Measurements from ENCODE around the gene CELF2.

Gene CELF2

DNA sequence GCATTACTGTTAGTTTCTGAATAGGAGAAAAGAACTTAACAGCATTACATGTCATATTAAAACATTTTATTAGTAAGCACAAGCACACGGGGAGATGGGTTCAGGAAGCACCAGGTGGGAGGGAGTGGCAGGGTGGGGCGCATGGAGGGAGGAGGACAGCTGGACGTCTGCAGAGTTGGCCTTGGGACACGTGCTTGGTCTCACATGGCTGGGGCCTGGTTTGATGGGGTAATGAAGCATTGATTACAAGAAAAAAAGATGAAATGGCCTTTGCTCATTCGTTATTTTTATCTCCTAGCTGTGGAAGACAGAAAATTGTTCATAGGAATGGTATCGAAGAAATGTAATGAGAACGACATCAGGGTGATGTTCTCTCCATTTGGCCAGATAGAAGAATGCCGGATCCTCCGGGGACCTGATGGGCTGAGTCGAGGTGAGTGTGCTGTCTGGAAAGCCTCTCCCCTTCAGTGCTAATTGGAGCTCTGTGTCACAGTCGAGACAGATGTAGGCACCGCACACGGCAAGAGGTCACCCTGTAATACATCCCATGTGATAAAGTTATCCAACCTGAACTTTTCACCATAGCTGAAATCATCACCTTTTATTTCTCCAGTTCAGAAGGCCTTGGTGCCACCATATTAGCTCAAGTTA is 239.9 kb downstream of the CELF2 start:
- DNase-seq: no peak

DNA sequence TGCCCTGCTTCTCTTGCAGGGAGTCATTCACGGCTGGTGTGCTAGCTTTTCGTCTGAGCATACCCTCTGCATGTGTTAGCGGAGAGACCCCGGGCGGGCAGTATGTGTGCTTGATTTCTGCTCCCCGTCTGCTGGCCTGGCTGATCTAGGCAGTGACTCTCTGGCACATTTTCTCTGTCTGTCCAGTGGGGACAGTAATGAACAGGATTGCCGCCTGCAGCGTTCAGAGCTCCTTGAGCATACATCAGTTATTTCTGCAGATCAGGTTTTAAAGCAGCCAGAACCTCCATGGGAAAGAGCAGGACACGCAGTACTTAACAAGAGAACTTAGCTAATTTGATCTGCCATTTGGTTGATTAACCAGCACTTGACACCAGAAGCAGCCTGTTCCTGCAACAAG is 242.5 kb downstream of the CELF2 start:
- DNase-seq: no peak

DNA sequence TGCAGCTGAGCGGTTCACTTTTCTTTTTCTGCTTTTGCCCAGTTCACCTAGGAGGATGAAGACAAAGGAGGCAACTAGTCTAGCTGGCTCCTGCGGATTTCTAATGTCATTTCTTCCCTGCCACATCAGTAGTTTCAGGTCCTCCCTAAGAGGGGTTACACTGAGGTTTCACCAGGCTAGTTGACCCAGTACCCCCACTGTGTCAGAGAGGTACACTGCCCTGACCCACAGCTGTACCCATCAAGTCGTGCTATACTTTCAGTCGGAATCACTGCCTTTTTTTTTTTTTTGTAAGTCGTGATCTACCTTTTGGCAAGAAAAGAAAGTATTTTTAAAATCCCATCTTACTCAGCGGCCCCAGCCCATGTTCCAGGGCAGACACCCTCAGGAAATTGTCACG is 243.5 kb downstream of the CELF2 start:
- DNase-seq: no peak

DNA sequence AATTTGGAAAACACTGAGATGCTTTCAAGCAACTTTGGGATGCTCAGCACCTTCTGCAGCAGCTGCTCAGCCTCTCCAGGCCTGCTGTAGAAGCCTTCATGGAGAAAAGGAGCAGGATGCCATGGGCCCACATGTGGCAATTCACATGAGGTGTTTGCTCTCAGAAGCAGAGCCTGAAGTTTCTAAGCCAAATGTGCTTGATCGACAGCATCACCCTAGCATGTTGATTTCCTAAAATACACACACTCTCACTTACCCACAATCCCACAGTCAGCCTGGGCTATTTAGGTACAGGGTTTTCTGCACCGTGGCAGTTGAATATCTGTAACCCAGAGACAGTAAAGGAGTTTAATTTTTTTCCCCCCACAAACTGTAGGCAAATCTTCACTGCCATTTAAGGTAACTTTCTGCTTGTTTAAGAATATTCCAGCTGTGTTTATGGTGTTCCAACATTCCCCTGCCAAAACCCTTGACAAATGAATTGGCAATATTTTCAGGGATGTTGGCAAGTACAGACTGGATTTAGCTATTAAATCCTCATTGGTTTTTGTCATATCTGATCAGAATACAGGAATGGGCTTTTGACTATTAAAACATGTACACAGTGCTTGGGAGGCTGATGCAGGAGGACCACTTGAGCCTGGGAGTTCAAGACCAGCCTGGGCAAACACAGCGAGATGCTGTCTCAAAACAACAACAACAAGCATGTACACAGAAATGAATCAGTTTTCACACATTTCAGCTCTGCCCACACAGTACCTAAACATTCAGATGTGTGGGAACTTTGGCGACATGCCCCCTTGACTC is 244.2 kb downstream of the CELF2 start:
- DNase-seq: no peak

DNA sequence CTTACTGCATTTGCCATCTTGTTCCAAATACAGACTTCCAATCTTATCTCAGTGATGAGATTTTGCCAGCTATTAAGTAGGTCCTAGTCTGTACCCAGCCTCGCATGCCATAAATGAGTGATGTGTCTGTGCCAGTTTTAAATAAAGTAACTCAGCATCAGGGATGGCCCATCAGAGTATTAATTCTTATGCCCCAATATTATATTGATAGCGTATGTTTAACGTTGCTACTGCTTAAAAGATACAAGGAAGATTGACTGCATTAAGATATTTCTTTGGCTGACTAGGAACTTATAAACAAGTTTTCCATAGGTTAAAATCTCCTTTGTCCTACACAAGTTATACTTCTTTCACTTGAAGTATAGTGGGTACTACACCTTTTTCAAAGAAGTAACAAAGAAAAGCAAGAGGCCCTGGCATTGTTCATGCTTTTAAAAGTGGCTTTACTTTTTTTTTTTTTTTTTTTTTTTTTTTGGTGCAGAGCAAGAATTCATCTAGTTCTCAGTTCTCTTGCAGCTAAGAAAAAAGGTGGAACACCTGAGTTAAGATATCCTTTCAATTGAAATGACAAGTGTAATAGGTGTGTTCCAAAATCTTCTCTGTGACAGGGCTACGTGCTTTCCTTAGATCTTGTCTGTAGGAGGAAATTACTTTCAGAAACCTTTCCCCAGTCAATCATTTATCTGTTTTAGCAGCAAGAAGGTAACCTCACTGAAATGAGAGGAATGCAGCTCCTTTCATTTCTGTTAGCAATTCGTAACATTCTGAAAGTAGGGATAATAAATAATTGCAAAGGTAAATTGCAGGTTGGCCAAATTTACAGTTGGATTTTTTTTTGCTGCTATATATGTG is 245.0 kb downstream of the CELF2 start:
- no peak for DNase-seq

DNA sequence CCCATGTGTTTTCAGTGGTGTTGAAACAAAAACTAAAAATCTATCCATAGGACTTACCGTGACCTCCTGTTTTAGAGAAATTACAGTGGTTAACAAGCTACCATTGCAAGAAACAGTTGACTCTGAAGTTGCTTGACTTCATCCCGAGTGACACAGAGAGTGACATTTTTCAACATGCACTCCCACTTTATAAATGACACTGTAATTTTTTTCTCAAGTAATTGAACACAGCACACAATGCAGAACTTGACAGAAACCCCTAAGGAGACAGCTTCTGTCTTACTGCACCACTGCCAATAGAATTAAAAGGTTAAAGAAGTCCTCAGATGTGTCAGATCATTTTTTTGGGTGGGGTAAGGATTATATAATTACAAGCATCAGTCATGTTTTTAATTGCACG is 246.1 kb downstream of the CELF2 start:
- no peak for DNase-seq

DNA sequence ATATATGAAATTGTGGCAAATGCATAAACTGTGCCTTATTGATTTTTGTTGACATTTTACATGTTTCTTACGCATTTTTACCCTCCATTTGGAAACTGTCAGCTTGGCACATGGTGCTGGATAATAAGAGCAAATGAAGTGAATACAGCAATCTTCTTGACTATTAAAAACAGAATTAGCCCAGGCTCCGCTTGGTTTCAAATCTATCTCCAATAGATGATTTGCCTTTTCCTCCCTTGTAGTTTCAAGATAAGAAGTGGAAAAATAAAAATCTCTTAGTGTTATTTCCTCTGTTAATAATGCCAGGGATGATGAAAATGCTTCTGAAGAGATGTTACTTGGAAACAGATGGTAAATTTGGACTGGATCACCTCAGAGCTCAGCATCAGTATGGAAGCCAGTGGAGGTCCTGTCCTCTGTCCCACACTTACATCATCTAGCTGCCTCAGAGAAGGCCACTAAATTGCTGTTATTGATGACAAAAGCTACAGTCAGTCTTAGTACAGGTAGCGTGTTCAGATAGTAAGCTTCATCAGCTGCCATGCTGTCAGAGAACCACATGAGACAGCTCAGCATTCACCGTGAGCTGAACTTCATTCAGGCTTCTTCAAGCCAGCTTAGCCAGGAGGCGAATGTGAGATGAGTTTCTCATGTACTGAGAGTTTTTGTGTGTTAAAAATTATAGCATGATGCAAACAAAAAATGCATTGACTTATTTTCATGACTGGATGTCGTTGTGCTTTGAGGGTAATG is 246.8 kb downstream of the CELF2 start:
- no peak for DNase-seq

DNA sequence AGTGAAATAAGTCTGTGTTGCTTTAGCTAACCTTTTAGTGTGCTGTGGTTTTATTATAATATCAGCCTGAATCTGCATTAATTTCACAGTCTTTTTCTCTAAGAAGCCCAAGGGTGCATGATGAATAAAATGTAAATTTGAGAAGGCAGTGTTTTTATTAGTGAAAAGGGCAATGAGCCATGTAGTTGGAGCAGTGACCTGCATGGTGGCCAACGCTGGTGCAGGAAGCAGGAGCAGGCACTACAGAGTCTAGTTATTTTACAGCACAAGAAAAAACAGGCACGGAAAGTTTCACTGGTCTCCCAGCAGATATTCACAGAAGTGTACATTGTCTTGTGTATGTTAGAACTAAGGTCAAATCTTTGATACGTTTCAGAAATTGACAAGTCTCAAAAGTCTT is 247.8 kb downstream of the CELF2 start:
- no peak for DNase-seq

DNA sequence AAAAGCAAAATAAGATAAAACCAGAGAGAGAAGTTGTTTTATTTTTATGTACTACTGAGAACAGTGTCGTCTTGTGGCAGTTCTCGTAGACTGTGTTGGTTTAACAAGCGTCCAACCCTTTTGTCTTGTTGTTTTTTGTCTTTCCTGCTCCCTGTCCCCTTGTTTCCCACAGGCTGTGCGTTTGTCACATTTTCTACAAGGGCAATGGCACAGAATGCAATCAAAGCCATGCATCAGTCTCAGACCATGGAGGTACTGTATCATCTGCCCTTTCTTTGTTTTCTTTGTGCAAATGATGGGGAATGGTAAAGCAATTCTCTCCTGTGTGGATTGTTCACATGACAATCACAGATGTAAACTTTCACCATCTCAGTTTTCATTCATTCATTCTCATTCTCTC is 248.8 kb downstream of the CELF2 start:
- DNase-seq: no peak

DNA sequence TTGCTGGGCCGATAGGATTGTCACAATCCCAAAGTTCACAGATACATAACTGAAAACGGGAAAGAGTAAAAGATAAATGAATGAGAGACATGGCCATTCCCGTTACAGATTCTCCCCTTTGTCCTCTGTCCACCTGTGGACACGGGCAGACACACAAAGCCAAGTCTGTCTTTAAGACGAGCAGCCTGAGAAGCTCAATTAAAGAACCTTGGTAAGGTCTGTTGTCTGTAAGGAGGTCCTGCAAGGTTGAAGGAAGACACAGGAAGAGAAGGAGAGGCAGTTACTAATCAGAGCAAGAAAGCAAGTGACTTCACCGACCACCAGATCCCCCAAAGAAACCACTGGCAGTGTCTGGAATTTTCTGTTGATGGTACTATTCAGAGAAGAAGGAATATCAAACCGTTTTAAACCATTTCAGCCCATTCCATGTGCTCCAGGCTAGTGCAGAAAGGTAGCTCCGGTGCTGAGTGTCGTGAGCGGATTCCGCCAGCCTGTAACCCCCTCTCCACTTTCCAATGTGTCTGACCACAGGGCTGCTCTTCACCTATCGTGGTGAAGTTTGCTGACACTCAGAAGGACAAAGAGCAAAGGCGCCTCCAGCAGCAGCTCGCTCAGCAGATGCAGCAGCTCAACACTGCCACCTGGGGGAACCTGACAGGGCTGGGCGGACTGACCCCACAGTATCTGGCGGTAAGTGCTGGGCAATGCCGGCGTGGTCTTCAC is 252.6 kb downstream of the CELF2 start:
- no peak for DNase-seq

DNA sequence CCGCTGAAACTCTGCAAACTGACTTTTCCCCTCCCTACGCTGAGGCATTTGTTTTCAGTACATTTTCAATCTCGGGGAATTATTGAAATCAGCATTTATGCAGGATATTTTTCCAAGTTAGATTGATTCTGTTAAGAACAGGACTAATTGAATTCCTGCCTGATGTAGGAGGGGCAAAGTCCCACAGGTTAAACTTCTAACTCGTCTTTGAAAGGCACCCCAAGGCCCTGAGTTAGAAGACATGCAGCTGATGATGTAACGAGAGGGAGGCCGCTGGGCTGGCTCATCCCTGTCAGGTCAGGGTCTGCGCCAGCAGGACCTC is 253.1 kb downstream of the CELF2 start:
- no peak for DNase-seq

DNA sequence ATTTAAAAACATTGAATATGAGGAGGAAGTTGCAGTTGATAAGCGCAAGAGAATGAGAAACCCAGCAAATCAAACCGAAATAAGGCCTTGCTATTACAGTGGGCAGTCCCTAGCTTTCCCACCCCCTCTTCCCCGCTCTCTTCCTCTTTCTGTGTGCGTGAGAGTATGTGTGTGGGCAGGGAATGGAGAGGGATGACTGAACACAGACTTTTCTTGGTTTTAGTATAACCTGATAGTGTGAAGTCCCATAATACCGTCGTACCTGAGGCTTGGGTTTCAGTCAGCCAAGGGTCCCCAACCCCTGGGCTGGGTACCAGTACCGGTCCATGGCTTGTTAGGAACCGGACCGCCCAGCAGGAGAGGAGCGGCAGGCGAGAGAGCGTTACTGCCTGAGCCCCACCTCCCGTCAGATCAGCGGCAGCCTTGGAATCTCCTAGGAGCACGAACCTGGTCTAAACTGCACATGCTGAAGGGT is 255.3 kb downstream of the CELF2 start:
- no peak for DNase-seq

DNA sequence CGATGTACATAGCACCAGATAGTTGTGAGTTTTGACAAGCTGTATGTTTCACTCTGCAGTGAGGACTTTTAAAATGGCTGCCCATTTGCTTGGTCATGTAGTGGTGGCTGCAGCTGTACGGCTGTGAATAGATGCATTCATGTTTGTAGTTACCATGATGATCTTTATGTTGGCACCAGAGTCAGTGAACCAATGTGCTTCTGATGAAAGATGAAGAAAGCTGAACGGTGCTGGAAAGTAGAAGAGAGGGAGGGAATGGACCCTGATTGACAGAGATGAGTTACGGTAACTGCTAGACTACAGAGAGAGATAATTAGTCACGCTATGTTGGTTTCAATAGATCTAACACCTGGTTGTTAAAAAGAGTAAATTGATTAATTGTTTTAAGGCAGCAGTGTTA is 256.8 kb downstream of the CELF2 start:
- no peak for DNase-seq

DNA sequence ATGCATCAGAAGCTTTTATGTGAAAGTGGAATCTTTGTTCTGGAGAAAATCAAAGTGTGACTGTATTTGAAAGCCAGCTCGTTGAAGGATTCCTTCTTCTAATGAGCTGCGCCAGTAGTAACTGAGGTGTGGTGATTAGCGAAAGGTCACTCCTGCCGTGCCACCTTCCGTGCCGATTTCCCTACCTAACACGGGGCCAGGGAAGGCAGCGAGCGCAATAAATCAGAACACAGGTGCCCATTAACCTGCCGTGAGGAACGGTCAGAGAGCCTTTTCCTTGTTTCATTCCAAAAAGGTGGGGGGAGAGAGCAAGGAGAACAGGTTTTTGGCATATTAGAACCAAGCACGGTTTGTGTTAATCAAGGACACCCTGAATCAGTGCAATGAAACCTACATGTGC is 258.0 kb downstream of the CELF2 start:
- DNase-seq: no peak

DNA sequence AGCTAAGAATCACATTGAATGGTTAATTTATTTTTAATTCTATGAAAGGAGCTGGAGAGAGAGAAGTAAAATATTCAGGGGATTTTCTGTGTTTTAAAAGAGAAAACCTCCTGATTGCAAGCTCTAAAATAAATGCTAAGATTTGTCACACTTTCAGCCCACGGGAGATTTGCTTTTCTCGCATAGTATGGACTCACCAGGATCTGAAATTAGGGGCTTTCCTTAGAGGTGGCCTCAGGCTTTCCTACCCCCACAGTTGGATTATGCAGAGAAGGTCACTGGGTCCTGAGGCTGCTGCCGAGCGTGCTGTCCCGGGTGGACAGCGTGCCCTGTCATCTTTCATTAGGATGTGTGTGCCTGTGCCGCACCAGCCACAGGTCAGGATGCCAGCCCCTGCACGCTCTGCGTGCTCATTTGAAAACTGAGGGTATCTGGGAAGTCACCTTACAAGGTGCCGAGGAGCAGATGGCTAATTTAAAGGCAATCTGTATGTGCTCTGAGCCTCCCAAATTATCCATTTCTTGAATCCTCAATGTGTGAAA is 258.8 kb downstream of the CELF2 start:
- no peak for DNase-seq

DNA sequence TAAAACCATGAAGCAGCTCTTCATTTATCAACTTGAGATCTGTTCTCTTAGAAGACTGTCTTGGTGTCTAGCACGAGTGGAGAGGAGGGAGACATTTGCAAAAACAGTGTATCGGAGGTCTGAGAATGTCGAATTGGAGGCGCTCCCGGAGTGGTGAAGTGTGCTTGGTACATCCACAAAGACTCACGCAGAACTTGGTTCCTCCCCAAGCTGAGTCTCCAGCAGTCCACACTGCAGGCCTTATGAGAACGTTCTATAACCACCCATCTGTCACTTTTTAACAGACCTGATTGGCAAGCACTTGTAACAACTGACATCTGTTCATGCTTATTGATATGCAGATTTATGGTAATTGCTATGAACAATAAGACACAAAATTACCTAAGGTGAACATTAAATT is 261.6 kb downstream of the CELF2 start:
- DNase-seq: no peak

DNA sequence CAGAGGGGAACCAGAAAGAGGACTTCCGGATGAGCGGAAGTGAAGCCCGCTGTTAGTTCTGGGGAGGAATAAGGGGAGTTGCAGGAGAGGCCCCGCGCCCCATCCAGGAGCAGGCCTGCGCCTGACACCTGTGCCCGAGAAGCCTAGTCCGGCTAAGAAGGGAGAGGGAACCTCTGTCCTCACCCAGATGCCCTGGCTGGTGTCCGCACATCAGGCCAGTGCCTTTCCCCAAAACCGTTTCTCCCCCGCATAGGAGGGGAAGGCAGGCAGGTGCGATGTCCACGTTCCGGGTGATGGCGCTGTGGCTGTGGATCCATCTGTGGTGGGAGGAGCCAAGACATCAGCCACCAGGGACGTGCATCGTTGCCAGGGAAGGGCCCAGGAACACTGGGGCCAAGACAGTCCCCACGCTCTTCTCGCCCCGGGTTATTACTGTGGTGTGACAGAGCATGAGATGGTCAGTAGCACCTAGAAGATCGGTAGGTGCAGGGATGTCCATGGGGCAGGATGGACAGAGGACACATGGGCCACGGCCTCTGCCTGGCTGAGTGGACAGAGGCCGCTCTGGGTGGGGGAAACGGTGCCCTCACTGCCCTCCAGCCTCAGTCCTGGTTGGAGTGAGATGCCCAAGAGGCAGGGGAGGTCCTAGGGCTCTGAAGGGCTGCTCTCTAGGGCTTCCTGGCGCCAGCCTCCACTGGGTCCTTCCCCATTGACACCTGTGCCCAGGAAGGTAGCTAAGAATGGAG is 262.7 kb downstream of the CELF2 start:
- DNase-seq: no peak

DNA sequence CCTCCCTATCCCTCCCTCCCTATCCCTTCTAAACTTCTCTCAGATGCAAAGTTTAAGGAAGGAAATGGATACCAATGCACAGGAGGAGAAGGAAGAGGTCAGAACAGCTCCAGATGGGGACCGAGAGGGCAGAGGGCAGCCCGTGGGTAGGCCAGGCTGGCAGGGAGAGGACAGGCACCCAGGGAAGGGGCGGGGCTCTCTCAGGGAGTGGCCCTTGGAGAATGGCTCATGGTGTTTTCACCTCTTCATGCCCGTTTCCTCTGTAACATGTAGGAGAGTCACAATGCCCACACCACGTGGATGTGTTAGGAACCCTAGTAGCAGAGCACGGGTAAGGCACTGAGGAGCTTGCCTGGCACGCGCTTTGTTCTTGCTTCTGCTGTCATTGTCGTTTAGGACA is 264.5 kb downstream of the CELF2 start:
- DNase-seq: no peak

DNA sequence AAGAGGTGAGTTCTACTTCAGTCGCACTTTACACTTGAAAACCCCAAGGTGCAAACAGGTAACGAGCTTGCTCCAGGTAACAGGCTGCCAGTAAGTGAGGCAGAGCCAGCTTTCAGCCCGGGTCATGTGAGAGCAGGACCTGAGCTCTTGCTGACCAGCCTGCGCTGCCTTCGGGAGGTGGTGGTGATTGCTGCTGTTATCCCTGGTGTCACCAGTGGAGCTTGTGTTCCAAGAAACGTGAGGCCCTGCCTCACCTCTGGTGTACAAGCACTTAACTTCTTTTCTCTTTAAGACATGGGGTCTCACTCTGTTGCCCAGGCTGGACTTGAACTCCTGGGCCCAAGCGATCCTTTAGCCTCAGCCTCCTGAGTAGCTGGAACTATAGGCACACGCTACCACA is 265.0 kb downstream of the CELF2 start:
- DNase-seq: no peak

DNA sequence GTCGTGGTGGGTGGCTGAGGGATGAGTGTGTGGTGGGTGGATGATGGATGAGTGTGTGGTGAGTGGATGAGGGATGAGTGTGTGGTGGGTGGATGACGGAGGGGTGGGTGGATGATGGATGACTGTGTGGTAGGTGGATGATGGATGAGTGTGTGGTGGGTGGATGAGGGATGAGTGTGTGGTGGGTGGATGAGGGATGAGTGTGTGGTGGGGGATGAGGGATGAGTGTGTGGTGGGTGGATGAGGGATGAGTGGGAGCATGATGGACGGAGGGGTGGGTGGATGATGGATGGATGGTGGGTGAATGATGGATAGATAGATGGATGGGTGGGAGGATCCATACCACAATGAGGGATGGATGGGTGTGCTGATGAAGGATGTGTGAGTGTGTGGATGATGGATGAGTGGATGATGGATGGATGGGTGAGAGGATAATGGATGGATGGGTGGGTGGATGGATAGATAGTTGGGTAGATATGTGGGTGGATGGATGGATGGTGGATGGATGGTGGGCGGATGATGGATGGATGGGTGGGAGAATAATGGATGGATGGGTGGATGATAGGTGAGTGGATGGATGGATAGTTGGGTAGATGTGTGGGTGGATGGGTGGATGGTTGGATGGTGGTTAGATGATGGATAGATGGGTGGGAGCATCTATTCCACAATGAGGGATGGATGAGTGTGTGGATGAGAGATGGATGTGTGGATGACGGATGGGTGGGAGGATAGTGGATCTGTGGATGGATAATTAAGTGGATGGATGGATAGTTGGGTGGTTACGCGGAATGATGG is 266.8 kb downstream of the CELF2 start:
- DNase-seq: no peak

DNA sequence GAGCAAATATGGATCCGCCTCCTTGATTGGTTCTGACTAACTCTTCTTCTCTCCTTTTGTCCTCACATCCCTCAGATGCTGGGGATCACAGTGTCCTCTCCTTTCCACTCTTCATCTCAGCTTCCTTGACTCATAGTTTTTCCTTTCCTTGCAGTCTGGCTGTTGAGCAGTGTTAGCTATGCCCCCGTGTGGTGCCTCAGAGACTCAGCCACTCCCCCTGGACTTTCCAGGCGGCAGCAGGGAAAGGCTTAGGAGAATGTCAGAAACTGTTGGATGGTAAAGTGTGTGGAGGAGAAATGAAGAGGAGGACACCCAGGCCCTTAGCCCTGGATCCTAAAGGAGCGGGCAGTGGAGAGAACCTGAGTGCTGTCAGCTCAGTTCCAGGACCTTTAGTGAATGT is 267.5 kb downstream of the CELF2 start:
- DNase-seq: no peak
